ENCODE data around the gene WDR53. TPM values are rescaled to one million over a fixed set of nuclear protein-coding genes. Genes with fewer than 3 reads are reported as not detected.
"Not testable (repeated sequence)": the region's sequence is repeated elsewhere in the genome, so short reads cannot be mapped to it uniquely, and the experiment has no call there.

WDR53 gene
- total RNA-seq, 1 donor from 2014 or later, result 12.2 TPM

- Mint-ChIP-seq H3K9me3 (ENCODE audit: low read depth) (no peaks in the 10 kb centered on the region), H3K4me3 (ENCODE audit: unreplicated experiment) (no peak overlapping the region), H3K4me1 (ENCODE audit: low read depth) (peaks cover 4% of the 10 kb centered on the region), H3K27ac (ENCODE audit: unreplicated experiment) (peak overlapping the region; percentile 3), H3K27me3 (ENCODE audit: low read depth) (no peaks in the 10 kb centered on the region), H3K36me3 (ENCODE audit: low read depth) (peaks cover 10% of the 10 kb centered on the region)
- no peak for TF ChIP-seq CTCF (IDR thresholded peaks at IDR 0.05)
- no peak for DNase-seq (ENCODE audit: low spot score)
Measured at GRCh38 chr3:196585044-196585757, 16.8 kb upstream of the WDR53 start.

DNA sequence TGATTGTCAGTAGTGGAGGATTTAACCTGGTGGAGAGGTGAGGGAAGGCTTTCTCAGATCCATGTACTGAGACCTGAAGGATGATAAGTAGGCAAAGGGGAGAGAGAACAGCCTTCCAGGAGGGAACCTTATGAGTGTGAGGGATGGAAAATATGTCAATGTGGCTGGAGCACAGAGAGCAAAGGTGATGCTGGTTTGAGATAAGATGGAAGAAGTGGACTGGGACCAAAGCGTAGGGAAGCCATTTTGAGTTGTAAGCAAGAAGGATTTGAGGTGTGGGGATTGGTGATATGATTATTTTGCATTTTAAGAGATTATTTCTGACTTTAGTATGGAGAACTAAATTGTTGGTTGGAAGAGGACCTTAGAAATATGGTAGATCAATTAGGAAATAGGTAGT, 4.0 kb upstream of the WDR53 start:
- H3K4me3 Mint-ChIP-seq (ENCODE audit: unreplicated experiment), result no peak overlapping the region

GRCh38 chr3:196570332-196570731, 2.0 kb upstream of the WDR53 start:
- not testable (repeated sequence) for H3K4me3 Mint-ChIP-seq (ENCODE audit: unreplicated experiment)

More for the DNA sequence above, 4.0 kb upstream of the WDR53 start:
- Mint-ChIP-seq H3K4me1 (ENCODE audit: low read depth) (peaks cover 22% of the 10 kb centered on the region), H3K27me3 (ENCODE audit: low read depth) (no peaks in the 10 kb centered on the region), H3K9me3 (ENCODE audit: low read depth) (no peaks in the 10 kb centered on the region), H3K27ac (ENCODE audit: unreplicated experiment) (no peak overlapping the region), H3K36me3 (ENCODE audit: low read depth) (no peaks in the 10 kb centered on the region)
- TF ChIP-seq CTCF (IDR thresholded peaks at IDR 0.05), result no peak
- DNase-seq (ENCODE audit: low spot score), result no peak

DNA sequence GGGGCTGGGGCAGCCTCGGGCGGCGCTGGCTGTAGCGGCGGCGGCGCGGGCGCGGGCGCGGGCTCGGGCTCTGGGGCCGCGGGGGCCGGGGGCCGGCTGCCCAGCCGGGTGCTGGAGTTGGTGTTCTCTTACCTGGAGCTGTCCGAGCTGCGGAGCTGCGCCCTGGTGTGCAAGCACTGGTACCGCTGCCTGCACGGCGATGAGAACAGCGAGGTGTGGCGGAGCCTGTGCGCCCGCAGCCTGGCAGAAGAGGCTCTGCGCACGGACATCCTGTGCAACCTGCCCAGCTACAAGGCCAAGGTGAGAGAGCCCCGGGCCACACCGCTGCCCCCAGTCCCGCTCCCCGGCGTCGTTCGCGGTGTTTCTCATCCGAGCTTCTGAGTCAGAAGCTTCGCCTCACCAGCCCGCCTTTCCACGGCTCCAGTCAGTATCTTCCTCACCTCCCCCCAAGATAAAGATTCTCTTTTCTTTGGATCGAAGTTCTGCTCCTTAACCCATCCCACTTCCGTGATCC, 706 bp upstream of the WDR53 start:
- peak; percentile 93 for DNase-seq (ENCODE audit: low spot score)
- peak; percentile 1 for TF ChIP-seq CTCF (IDR thresholded peaks at IDR 0.05)
- H3K27me3 Mint-ChIP-seq (ENCODE audit: low read depth), result no peaks in the 10 kb centered on the region
- H3K4me1 Mint-ChIP-seq (ENCODE audit: low read depth), result peaks cover 28% of the 10 kb centered on the region
- no peaks in the 10 kb centered on the region for H3K36me3 Mint-ChIP-seq (ENCODE audit: low read depth)
- H3K9me3 Mint-ChIP-seq (ENCODE audit: low read depth), result no peaks in the 10 kb centered on the region
- H3K4me3 Mint-ChIP-seq (ENCODE audit: unreplicated experiment), result peak overlapping the region; percentile 98
- peak overlapping the region; percentile 84 for H3K27ac Mint-ChIP-seq (ENCODE audit: unreplicated experiment)

More at GRCh38 chr3:196570332-196570731, 2.0 kb upstream of the WDR53 start:
- not testable (repeated sequence) for H3K36me3 Mint-ChIP-seq (ENCODE audit: low read depth); DNase-seq (ENCODE audit: low spot score); H3K9me3 Mint-ChIP-seq (ENCODE audit: low read depth); H3K27me3 Mint-ChIP-seq (ENCODE audit: low read depth)
- peak overlapping the region; percentile 14 for H3K27ac Mint-ChIP-seq (ENCODE audit: unreplicated experiment)
- peaks cover 28% of the 10 kb centered on the region for H3K4me1 Mint-ChIP-seq (ENCODE audit: low read depth)

GRCh38 chr3:196563721-196564225, 4.6 kb downstream of the WDR53 start:
- Mint-ChIP-seq H3K4me3 (ENCODE audit: unreplicated experiment) (no peak overlapping the region), H3K36me3 (ENCODE audit: low read depth) (peaks cover 2% of the 10 kb centered on the region), H3K27ac (ENCODE audit: unreplicated experiment) (no peak overlapping the region), H3K9me3 (ENCODE audit: low read depth) (no peaks in the 10 kb centered on the region), H3K27me3 (ENCODE audit: low read depth) (no peaks in the 10 kb centered on the region), H3K4me1 (ENCODE audit: low read depth) (peaks cover 20% of the 10 kb centered on the region)
- TF ChIP-seq CTCF (IDR thresholded peaks at IDR 0.05), result no peak
- DNase-seq (ENCODE audit: low spot score), result no peak
